AG09319 (cell line): ENCODE results near the gene ZNF329.

Source experiments
- DNase-seq: peaks from one replicate; pipeline ENCODE4 v3.0.0-alpha.2; 2010; ENCODE audit warnings: low read depth; ENCODE audit errors: extremely low read depth
- TF ChIP-seq, protein P1 (sequence below): IDR thresholded peaks from 2 replicates; pipeline ENCODE4 v1.5.1; 2011; ENCODE audit warnings: low read depth, mild to moderate bottlenecking, inconsistent platforms, low read length, moderate library complexity

ZNF329 gene

DNA sequence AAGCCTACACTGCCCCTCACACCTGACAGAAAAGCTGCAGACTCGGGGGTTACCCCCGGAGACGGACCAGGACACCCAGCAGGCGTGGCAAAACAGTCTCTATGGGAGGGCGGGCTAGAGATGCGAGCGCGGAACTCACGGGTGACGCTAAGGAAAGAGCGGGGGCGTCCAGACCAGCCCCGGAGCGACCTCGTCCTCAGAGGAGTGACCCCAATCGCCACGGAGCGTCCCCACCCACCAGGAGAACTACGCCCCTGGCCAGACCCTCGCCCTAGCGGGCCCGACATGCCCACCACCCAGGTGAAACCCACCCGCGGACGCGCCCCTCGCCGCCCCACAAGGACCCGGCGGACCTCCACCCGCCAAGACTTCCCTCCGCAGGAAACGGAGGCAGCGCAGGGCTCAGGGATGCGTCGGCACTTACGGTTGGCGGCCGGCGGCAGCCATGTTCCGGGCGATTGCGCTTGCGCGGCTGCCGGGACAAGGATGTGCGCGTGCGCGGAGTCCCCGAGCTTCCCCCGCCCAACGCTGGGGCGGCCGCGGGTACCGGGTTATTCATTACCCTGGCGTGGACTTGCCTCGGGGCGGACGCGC lies at the start of gene ZNF329:
ZNF329 (minus strand) TSS at position 462 of the 594 bp plus-strand sequence. CDS start 21,286 bp downstream, outside the sequence.
- TF ChIP-seq, protein P1, sequence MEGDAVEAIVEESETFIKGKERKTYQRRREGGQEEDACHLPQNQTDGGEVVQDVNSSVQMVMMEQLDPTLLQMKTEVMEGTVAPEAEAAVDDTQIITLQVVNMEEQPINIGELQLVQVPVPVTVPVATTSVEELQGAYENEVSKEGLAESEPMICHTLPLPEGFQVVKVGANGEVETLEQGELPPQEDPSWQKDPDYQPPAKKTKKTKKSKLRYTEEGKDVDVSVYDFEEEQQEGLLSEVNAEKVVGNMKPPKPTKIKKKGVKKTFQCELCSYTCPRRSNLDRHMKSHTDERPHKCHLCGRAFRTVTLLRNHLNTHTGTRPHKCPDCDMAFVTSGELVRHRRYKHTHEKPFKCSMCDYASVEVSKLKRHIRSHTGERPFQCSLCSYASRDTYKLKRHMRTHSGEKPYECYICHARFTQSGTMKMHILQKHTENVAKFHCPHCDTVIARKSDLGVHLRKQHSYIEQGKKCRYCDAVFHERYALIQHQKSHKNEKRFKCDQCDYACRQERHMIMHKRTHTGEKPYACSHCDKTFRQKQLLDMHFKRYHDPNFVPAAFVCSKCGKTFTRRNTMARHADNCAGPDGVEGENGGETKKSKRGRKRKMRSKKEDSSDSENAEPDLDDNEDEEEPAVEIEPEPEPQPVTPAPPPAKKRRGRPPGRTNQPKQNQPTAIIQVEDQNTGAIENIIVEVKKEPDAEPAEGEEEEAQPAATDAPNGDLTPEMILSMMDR = no peak
- peak; percentile 54 for DNase-seq

DNA sequence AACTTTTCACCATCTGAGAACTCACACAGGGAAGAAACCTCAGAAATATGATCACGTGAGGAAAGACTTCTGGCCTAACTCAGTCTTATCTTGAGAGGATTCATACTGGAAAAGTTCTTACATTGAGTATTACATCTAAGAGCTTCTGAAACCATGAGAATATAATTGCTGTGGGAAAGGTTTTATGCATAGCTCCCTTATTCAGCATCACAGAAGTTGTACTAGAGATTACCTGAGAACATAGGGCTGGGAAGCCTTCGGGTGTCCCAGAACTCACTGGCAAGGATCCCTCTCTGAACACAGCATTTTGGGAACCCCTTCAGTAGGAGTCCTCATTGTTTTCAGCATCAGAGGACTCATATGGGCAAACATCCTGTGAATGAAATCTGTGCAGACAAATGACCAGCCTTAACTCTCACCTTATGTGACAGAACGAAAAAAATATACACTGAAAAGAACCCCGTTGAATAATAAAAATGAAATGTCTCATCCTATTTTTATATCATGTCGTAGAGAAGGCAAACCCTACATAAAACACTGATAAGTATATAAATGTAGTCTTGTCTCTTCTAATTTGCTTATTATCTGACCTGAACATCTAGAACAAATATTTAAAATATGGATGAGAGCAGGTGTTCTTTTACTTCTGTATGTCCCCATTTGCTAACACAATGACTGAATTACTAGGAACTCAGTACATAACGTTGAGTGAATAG lies 46.5 kb upstream of the ZNF329 start:
- no peak for DNase-seq
- TF ChIP-seq, protein P1 = no peak

DNA sequence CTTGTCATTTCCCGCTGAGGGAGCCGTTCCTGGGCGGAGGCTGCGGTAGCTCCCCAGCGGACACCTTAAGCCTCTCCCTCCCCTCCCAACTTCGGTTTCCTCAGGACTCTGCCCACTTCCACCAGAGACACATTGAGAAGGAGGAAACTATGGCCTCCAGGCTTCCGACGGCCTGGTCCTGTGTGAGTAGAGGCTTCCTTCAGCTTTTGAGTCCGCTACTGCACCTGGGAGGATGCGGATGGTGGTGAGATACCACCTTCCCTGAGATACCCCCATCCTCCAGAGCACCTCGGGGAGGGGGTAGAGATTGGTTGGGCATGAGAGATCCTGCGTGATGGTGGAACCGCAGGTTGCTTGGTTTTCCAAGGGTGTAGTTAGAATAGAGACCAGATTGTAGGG lies 33.2 kb upstream of the ZNF329 start:
- TF ChIP-seq, protein P1 = no peak
- DNase-seq = no peak

DNA sequence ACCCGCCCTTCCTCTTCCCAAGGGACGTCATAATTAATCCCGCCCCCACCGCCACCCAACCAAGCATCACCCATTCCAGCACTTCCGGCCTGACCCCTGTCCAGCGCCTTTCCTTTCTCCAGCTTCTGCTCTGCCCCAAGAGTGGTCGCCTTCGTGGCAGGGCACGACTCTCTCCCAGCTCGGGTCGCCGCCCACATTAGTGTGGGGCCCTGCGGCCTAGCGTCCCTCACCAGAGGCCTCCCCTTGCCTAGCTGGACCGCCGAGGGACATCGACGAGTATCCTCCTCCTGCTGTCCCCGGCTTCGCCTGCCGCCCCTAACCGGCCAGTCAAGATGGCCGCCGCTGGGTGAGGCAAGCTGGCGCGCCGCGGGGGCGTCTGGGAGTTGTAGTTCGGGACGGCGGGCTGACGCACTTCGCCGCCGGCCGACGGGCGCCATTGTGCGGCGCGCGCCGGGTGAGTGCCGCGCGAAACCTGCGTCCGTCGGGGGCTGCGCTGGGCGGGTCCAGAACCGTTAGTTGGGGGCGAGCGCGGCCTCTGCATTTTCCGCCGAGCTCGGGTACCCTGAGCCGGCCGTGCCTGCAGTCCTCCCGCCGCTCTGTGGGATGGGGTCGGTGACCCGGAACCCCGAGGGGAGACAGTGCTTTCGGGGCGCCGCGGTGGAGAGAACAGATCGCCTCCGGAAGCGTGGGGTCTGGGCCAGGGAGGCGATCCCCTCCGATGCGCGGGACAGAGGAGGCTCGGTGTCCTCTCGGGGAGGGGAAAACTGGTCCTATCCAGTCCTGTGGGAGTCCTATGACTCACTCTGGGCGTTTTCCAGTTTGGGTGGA lies 32.6 kb upstream of the ZNF329 start, which contains the start of gene ZNF274:
ZNF274 (plus strand) TSS at position 73 of the 828 bp plus-strand sequence. CDS start 905 bp downstream, outside the sequence.
- TF ChIP-seq, protein P1 = no peak

DNA sequence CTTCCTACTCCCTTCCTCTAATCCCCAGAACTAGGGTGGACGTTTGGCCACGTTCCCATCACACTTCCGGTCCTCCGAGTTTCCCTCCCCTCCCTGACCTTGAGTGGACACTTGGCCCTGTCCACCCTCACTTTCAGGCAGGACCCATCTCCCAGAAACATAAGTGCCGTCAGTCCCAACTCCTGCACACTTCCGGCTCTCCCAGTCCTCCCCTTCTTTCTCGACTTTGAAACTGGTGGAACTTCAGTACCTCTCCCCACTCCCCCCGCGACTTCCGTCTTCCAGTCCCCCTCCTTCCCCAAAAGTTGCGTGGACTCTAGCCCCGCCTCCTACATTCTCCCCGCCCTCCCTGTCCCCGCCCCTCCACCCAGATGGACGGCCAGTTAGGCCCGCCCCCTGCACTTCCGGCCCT lies 32.0 kb upstream of the ZNF329 start:
- TF ChIP-seq, protein P1 = no peak
- DNase-seq = no peak

More for the DNA sequence above, 32.6 kb upstream of the ZNF329 start, which contains the start of gene ZNF274:
- peak; percentile 77 for DNase-seq

DNA sequence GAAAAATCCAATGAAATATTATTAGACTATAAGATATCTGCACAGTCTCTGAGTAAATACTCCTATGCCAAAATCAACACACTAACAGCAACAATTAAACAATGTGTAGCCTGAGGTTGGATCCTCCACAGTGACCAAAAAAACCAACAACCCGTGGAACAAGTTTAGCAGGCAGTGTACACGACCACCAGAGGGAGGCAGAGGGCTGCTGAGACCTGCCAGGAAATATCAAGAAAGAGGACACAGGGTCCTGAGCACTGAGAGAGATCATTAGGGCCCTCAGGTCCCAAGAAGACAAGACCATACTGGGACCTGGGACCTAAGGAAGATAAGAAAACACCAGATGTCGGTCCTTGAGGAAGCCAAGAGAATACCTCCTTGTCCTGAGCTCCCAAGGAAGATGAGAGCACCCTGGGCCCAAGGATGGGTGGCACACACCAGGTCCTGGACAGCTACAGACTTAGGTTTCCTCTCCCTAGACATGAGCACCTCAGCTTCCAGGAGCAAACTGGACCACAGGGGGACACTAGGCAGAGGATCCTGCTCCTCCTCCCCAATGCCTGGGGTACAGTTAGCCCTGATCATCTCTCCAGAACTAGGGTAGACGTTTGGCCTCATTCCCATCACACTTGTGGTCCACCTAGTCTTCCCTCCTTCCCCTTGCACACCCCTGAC lies 31.4 kb upstream of the ZNF329 start:
- no peak for DNase-seq
- TF ChIP-seq, protein P1 = peak; percentile 2
